CD4-positive, alpha-beta T cell treated with Interleukin-2 at 100 ng/mL for 4 hours (primary cell): ENCODE measurements around the gene ACIN1.
A peak's percentile ranks its signal among the peaks of the same experiment; 100 is the strongest.

ENCODE experiments used
- DNase-seq: peaks from one replicate; pipeline ENCODE4 v3.0.0-alpha.2; 2020; ENCODE audit warnings: low spot score

Gene ACIN1, protein sequence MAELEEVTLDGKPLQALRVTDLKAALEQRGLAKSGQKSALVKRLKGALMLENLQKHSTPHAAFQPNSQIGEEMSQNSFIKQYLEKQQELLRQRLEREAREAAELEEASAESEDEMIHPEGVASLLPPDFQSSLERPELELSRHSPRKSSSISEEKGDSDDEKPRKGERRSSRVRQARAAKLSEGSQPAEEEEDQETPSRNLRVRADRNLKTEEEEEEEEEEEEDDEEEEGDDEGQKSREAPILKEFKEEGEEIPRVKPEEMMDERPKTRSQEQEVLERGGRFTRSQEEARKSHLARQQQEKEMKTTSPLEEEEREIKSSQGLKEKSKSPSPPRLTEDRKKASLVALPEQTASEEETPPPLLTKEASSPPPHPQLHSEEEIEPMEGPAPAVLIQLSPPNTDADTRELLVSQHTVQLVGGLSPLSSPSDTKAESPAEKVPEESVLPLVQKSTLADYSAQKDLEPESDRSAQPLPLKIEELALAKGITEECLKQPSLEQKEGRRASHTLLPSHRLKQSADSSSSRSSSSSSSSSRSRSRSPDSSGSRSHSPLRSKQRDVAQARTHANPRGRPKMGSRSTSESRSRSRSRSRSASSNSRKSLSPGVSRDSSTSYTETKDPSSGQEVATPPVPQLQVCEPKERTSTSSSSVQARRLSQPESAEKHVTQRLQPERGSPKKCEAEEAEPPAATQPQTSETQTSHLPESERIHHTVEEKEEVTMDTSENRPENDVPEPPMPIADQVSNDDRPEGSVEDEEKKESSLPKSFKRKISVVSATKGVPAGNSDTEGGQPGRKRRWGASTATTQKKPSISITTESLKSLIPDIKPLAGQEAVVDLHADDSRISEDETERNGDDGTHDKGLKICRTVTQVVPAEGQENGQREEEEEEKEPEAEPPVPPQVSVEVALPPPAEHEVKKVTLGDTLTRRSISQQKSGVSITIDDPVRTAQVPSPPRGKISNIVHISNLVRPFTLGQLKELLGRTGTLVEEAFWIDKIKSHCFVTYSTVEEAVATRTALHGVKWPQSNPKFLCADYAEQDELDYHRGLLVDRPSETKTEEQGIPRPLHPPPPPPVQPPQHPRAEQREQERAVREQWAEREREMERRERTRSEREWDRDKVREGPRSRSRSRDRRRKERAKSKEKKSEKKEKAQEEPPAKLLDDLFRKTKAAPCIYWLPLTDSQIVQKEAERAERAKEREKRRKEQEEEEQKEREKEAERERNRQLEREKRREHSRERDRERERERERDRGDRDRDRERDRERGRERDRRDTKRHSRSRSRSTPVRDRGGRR

DNA sequence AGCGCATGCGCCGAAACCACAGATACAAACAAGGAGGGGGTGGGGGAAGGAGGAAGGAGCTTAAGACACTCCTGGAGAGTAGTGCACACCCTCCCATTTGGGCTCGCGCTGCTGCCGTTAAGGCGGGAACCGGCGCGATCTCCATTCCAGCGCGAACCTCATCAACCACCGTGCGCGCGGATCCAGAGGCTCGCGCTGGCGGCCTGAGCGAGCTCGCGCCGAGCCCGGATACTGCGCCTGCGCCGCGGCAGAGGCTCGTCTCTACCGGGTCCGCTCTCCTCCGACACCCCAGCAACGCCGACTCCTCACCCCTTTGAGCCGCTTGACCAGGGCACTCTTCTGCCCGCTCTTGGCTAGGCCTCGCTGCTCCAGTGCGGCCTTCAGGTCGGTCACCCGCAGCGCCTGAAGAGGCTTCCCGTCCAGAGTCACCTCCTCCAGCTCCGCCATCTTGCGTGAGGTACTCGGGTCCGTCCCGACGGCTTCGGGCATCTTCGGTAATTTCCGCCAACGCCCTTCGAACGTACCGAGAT is at the start of gene ACIN1:
TSS of gene ACIN1 (minus strand) at position 471 of the 530 bp plus-strand sequence. CDS start at position 447, 24 bp downstream.
- DNase-seq = peak; percentile 77

DNA sequence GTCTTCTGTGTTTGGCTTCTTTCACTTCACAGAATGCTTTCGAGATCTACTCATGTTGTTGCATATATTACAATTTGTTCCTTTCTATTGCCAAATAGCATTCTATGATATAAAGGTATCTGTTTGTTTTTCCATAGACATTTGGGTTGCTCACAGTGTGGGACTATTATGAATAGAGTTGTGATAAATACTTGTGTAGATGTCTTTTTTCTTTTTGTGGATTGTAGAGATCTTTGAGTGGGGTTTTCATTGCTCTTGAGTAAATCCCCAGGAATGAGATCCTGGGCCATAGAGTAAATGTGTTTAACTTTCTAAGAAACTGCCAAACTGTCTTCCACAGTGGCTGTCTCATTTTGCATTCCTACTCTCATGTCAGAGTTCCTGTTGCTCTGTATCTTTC is 49.0 kb upstream of the ACIN1 start:
- DNase-seq = no peak

DNA sequence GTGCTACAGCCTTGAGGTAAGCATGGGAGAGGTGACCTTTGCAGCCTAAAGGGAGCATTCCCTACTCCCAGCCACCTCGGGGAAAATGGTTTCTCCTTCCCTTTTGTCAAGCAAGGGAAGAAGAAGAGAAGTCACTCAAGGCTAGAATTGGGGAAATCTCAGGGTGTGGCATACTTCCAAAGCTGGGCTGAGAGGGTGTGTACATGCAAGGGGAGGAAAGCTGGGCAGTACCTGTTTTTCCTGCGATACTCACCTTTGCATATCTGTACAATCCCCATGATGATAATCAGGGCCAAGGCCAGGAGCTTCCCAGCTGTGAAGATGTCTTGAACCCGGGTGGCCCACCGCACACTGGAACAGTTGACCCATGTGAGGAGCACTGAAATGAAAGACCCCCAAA is 47.9 kb upstream of the ACIN1 start:
- no peak for DNase-seq

DNA sequence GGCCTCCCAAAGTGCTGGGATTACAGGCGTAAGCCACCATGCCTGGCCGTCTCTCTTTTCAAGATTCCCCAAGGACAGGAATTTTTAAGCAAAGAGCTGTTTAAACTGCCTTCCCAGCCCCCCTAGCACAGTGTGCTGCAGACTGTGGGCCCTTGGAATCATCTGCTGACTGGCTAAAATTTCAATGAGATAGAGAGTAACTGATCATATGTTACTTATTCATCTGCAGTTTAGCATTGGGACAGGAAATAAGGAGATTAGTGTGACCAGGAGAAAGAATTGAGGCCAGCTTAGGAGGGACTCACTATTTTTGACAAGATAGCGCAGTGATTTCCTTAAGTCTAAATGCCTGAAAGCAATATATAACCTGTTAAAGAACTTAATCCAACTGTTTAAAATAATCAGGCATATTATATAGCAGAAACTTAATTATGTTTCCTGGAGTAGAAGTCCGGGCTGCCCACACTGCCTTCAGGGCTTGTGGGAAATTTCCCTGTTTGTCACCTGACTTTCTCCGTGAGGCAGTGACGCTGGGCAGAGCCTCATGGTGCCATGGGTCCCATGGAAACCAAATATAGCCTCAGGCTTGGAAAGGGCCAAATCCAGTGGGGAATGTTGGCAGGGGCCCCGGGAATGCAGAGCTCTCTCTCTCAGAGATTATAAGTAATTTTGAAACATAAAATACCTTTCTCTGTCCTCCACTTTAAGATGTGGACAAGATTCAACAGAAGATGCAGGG is 46.9 kb upstream of the ACIN1 start:
- DNase-seq = no peak

DNA sequence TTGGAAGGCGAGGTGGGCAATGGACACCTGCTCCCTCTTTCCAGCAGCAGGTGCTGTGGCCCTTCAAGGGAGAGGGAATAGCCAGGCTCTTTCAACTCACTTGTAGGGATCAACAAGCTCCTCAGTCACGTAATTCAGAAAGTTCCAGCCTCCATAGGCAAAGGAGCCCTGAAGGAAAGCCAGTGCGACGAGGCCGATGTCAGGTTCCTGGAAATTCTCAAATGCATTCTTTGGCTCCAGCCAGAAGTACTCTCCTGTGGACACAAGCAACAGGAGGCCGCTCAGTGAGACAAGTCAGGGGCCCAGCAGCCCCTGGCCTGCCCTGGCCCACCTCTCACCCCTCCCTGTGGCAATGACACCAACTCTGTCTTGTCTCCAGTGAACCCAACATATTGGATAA is 45.4 kb upstream of the ACIN1 start:
- DNase-seq = no peak

DNA sequence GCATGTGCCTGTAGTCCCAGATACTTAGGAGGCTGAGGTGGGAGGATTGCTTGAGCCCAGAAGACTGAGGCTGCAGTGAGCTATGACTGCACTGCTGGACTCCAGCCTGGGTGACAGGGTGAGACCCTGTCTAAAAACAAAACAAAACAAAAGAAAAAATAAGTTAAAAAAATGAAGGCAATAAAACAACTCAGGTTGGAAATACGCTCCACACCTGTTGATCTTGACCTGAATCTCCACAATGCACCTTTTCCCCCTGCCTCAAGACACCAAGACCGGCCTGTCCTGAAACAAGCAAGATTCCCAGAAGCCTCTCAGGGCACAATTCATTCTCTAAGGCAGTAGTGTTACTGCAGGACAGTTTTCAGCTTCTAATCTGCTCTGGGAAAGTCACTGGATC is 44.9 kb upstream of the ACIN1 start:
- DNase-seq = no peak

DNA sequence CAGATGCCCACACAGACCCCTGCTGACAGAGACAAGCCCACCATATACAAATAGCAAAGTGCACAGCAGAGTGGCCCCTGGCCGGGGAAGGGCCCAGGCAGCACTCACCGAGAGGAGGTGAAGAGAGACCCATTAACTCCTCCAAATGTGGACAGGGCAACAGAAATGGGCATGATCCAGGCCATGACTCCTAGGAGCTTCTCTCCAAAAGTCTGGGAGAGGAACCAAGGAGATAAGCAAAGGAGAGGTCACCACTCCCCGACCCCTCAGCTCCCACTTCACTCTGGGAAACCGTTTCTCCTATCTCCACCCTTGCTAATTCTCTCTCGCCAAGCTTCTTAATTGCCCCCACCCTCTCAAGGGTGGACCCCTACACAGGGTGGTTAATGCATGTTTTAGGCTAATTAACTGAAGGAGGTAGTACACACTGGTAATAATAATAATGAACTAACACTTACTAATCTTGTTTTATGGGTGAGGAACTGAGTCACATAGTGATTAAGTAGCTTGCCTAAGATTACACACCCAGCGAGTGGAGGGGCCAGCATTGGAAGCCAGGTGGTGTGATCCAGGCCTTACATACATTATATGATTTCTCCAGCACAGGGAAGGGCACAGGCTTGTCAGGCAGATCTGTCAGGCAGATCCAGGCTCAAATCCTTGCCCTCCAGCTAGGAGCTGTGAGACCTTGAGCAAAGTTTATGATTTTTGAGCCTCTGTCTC is 43.0 kb upstream of the ACIN1 start:
- no peak for DNase-seq

DNA sequence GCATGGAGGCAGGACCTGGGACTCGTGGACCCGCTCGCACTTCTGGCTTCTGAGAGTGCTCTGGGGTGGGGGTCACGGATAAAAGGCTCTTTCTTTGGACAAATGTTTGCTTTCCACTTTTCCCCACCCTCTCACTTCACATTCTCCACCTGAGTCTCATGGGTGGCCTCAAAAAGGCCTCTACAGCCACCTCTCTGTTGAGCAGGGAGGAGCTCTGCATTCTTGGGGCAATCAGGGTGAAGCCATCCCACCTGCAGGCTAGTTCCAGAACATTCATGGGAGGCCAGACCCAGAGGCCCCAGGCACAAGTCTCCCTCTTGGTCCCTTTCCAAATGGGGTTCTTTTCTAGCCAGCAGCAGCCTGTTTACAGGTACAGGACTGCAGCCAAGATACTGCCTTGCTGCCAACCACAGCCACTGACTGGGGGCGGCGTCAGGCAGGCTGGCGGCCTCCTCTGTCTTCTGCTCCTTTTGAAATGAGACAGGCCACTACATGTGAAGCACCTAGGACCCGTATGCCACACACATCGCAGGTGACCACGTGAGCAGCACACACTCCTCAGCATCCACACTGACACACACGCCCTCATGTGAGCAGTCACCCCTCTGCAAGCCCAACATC is 42.4 kb upstream of the ACIN1 start:
- no peak for DNase-seq

DNA sequence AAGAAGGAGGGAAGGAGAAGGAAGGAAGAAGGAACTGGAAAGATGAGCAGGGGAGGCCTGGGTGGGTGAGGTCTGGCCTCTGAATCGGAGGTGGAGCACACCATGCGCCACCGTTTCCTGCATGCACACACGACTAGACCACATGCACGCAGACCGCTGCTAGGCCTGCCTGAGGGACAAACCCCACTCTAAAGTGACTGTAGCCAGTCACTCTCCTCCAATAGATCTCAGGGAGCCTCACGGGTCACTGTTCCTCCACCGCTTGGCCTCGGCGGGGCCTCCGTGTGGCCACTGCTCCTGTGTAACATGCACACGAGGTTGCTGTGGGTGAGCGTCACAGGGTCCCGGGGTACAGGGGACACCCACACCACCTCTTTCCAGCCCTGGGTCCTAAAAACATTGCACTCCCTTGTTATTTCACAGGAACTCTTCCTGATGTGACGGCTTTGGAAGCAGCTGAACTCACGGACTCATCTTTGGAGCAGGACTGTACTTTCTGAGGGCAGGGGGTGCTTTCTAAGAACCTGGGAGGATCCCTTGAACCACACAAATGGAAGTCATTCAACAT is 41.7 kb upstream of the ACIN1 start:
- no peak for DNase-seq

DNA sequence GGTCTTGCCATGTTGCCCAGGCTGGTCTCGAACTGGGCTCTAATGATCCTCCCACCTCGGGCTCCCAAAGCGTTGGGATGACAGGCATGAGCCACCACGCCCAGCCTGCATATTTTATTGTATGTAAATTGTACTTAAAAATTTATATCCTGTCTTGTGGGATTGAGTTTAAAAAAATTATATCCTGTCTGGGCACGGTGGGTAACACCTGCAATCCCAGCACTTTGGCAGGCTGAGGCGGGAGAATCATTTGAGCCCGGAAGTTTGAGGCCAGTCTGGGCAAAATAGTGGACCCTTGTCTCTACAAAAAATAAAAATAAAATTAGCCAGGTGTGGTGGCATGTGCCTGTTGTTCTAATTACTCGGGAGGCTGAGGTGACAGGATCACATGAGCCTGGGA is 38.0 kb upstream of the ACIN1 start:
- DNase-seq = no peak

DNA sequence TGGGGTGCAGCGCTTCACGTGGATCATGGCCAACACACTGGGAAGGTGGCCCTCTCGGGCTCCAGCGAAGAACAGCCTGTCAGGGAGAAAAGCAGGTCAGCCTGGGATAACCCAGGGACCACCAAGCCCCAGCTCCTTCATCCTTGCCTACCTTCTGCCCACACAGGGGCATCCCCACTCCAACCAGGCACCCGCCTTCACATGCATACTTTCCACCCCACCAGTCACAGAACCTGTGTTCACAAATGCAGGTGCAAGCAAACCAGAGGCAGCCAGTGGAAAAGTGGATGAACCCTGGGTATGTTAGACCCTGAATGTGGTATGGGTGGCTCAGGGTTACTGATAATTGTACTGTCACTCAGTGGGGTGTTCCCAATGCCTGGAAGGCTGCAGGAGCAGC is 36.5 kb upstream of the ACIN1 start:
- no peak for DNase-seq

DNA sequence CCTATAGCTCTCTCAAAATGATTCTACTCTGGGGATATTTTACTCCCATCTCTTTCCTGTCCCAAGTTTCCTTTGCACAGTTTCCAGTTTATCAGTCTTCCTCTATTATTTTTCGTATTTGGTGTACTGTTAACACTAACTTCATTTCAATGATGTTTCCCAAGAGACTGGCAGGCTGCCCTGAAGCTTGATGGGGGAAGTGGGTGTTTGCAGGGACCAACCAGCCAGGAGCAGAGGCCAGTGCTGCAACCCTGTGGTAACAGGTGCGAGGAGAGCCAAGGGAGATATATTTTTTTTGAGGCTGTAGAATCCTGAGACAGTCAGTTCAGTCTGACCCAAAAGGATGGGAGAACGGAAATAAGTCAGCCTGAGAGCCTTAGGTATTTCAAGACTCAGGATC is 35.9 kb upstream of the ACIN1 start:
- DNase-seq = no peak

DNA sequence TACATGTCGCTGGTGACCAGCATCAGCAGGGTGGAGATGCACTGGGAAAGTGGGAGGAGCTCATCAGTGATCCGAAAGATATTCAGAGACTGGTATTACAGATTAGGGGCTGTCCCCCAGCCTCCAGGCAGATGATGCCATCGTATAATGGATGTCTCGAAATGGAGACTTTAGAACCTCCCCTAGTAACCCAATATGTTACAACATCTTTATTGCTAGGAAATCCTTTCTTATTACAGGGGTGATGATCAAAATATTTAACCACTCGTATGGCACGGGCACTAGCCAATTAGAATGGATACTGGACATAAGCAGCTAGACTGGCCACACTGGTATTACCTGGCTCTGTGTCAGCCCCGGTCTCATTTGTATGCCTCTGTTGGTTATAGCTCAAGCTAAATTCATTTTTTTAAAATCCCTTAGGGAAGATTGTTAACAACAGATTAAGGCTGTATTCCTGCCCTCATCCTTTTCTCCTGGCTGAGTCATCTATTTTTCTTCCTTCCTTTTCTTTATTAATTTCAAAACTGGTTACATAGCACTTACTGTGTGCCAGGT is 34.9 kb upstream of the ACIN1 start:
- DNase-seq = no peak

DNA sequence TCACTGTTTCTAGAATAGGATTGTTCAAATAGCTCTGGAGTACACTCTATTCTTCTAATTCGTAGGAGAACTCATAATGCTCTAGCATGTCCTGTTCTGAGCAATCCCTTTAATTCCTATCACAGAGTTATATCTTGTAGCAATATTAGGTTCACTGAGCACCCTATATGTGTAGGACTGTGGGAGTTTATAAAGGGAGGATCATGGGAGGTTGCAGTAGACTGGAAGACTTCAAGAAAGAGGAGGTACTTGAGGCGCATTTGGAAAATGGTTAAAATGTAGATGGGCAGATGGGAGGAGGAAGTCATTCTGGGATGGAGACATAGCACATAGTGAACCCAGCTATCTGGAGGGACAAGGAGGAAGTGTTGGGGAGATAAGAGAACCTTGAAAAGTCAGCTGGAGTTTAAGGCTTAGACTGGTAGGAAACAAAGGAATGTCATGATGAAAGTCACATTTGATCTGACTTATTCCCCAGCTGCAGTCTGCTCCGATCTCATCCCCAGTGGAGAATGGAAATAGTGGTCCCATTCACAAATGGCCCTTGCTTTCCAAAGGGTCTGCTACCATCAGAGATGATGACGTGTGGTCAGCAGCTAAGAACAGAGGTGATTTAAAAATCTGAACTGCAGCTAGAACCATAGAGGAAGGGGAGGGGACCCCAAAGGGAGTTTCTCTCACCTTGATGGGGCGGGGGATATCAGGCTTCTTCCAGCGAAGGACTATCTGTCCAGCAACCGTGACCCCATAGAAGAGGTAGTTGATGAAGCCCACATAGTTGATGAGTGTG is 34.2 kb upstream of the ACIN1 start:
- DNase-seq = no peak

DNA sequence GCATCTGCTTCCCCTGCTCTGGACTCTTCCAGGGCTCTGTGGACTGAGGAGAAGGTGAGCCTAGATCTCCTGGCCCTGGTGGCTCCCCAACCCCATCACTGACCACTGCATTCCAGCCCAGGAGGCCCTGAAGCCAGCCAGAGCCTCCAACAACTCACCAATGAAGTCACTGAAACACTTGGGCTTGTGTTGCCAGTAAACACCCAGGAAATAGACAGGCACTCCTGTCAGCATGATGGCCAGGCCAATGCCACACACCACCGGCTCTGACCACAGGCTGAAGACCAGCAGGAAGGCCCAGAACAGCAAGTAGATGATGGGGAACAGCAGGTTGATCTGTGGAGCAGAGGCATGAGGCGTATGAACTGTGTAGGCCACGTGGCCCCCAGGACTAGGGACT is 32.9 kb upstream of the ACIN1 start:
- DNase-seq = no peak

DNA sequence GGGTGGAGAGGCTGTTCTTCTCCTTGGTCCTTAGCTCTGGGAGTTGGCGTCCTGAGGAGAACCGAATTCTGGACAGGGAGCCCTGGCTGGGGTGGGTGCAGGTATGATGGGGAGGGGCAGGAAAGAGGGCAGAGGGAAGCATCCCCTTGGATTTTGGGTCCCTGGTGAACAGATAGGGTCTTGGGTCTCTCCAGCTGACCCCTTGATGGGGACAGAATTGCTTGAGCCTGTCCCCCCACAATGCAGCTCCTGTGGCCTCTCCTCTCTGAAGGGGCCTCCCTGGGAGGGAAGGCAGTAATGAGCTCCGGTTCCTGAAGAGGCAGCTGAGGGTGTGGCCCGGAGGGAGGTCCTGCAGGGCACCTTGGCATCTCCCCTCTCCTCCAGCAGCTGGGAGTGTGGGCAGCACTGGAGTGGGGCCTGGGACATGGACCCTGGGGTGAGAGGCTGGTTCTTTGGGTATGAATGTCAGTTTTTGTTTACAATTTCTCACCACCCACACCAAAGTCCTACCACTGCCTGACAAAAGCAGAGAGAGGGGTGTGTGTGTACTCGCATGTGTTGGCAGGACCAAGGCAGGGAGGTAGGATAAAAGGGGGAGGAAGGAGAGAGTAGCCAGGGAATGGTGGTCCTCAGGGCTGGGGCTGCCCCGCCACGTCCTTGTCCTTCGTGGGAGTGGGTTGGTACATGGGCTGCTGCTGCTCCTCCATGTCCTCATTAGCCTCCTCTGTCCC is 31.8 kb upstream of the ACIN1 start:
- no peak for DNase-seq

DNA sequence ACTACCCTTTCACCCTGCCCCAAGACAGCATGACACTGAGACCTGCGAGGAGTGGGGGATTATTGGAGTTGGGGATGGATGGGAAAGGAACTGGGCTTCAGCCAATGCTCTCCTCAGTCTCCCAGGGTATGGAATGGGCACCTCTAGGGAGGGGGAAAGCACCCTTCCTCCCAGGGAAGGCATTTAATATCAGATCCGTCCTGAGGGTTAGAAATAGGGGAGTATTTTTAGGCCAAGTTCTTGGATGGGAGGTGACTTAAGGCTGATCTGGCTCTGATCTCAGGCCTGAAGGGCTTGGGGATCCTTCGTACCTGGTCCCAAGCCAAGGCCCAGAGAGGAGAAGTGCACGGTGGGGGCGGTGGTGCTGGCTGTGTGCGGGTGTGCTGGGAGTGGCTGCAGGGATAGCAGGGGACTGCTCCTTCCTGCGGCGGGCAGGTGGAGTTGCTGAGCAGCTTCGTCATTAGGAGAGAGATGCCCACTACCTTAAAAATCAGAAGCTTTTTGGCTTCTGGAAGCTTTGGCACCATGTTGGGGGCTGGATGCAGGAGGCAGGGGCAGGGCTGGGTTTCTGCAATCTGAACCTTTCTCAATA is 31.1 kb upstream of the ACIN1 start:
- DNase-seq = no peak

DNA sequence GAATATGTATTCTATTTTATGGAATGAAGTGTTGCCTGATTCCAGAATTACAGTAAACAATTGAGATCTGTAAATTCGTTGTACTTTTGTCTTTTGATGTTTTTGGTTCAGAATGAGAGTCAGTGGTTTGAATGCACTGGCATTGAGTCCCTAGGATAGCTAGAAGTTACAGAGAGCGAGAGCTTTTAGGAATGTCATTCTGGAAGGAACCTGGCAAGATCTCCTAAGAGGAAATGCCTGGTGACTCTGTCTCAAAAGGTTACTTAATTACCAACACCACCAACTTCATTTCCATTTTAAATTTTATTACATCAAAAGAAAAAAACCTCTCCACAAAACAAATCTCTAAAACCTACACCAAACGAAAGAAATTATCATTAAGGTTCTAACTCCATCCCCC is 30.1 kb upstream of the ACIN1 start:
- no peak for DNase-seq
